Muscle of arm (tissue), 12 donors: ENCODE measurements around the gene ZNF490. TPM values are rescaled to one million over a fixed set of nuclear protein-coding genes. Genes with fewer than 3 reads are reported as not detected.

Experiments used
- DNase-seq: peaks from one replicate; pipeline ENCODE4 v3.0.0-alpha.2; 2013
- polyA plus RNA-seq, 12 donors: library from polyadenylated mRNA; unstranded; fragments of 120-200 nt; gene quantifications; one replicate each; pipeline ENCODE4 v1.2.1, GENCODE V29; 2013; ENCODE audit not compliant: insufficient read length in 12 of 12

ZNF490 gene
- polyA plus RNA-seq, 12 donors: 2.1 to 4.9 (median 3.2) TPM; not detected in 1

DNA sequence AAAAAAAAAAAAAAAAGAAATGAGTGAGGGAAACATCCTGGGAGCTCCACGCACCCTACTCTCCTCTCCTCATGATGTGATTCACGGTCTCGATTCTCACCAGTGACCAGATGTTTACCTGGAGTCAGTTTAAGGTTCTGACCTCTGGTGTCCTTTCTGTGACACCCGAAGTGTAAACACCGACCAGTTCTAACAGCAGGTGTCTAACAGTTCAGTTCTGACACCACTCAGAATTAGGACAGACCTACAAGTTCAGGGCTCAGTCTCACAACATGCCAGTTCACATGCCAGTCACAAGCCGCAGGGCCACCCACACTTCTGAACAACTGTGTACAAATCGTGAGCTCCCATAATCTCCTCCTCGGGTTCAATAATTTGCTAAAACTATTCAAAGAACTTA is 65.3 kb downstream of the ZNF490 start:
- DNase-seq: no peak

DNA sequence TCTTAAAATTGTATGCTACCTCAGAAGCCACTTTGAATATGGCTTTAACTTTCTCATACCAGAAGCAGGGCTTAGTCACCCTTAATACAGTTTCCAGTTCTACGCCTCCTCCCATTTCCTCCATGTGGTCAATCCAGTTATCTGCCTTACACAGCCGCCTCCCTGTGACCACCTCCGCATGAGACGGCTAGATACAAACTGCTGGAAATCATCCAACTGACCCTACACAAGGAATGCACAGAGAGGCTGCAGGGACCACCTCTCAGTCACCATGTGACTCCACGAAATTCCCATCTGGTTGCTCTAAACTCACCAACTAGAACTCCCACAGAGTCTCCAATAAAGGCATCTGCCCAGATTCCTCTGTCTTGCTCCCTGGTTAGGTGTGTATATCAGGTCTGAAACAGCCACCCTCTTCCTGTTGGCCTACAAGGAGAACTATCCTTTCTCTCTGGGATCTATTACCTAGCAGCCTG is 66.2 kb downstream of the ZNF490 start:
- no peak for DNase-seq

DNA sequence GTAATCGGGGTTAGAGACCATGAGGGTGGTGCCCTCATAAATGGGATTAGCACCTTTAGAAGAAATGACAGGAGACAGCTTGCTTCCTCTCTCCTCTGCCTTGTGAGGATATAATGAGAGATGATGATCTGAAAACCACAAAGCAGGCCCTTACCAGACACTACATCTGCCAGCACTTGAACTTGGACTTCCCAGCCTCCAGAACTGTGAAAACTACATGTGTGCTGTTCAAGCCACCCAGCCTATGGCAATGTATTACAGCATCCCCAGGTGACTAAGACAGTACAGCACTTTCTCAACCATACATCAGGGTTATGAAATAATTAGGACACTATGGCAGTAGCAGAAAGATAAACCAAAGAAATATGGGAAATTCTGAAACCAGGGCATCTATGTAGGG is 66.8 kb downstream of the ZNF490 start:
- no peak for DNase-seq

Other genes with a start within 250 kb of the ZNF490 start
- 1 to 10 TPM in 10 of 12 donors, not detected in 2; 1.6 to 3.6 (median 2.7) TPM for gene ZNF442, start 245.1 kb downstream of the ZNF490 start, polyA plus RNA-seq
- gene ZNF799, start 209.5 kb downstream of the ZNF490 start, polyA plus RNA-seq: 1 to 10 TPM in 10 of 12 donors, not detected in 2; 3.0 to 6.5 (median 4.4) TPM
- gene ZNF443, start 169.8 kb downstream of the ZNF490 start, polyA plus RNA-seq: 1 to 10 TPM in 11 of 12 donors, not detected in 1; 2.9 to 5.5 (median 4.1) TPM
- gene ZNF709, start 126.0 kb downstream of the ZNF490 start, polyA plus RNA-seq: 1 to 10 TPM in 10 of 12 donors, not detected in 2; 2.3 to 4.8 (median 3.3) TPM
- 1 to 10 TPM in 11 of 12 donors, not detected in 1; 4.2 to 7.1 (median 5.8) TPM for gene ZNF564, start 59.3 kb downstream of the ZNF490 start, polyA plus RNA-seq
- gene ZNF791, start 107 bp upstream of the ZNF490 start, polyA plus RNA-seq: 10 to 100 TPM; 11.9 to 92.2 (median 13.7) TPM
- 10 to 100 TPM in 11 of 12 donors, not detected in 1; 21.6 to 53.9 (median 26.4) TPM for gene MAN2B1, start 55.9 kb upstream of the ZNF490 start, polyA plus RNA-seq
- gene WDR83, start 56.0 kb upstream of the ZNF490 start, polyA plus RNA-seq: 10 to 100 TPM in 5 of 12 donors, 1 to 10 TPM in 6, not detected in 1; 6.7 to 16.7 (median 9.9) TPM
- gene DHPS, start 71.1 kb upstream of the ZNF490 start, polyA plus RNA-seq: 10 to 100 TPM in 11 of 12 donors, not detected in 1; 51.6 to 79.8 (median 62.6) TPM
- under 1 TPM in 2 of 12 donors, not detected in 10; 0.46 to 0.98 TPM for gene GNG14, start 77.2 kb upstream of the ZNF490 start, polyA plus RNA-seq
- 1 to 10 TPM in 11 of 12 donors, not detected in 1; 2.4 to 6.3 (median 3.5) TPM for gene FBXW9, start 85.8 kb upstream of the ZNF490 start, polyA plus RNA-seq
- 10 to 100 TPM in 11 of 12 donors, not detected in 1; 37.4 to 93.0 (median 51.3) TPM for gene TNPO2, start 113.1 kb upstream of the ZNF490 start, polyA plus RNA-seq
- gene TRIR, start 123.9 kb upstream of the ZNF490 start, polyA plus RNA-seq: 100 to 1,000 TPM in 11 of 12 donors, not detected in 1; 130 to 438 (median 158) TPM
- 10 to 100 TPM in 11 of 12 donors, not detected in 1; 36.1 to 51.0 (median 40.6) TPM for gene GET3, start 126.7 kb upstream of the ZNF490 start, polyA plus RNA-seq
- gene BEST2, start 141.0 kb upstream of the ZNF490 start, polyA plus RNA-seq: under 1 TPM in 4 of 12 donors, not detected in 8; 0.08 to 0.14 (median 0.11) TPM
- gene HOOK2, start 164.7 kb upstream of the ZNF490 start, polyA plus RNA-seq: 10 to 100 TPM in 11 of 12 donors, not detected in 1; 12.4 to 78.3 (median 24.2) TPM
- gene JUNB, start 180.7 kb upstream of the ZNF490 start, polyA plus RNA-seq: 100 to 1,000 TPM in 2 of 12 donors, 10 to 100 TPM in 9, not detected in 1; 18.0 to 187 (median 38.3) TPM
- gene PRDX2, start 191.0 kb upstream of the ZNF490 start, polyA plus RNA-seq: 100 to 1,000 TPM in 11 of 12 donors, not detected in 1; 124 to 185 (median 148) TPM
- gene THSD8, start 191.3 kb upstream of the ZNF490 start, polyA plus RNA-seq: 1 to 10 TPM in 10 of 12 donors, not detected in 2; 1.4 to 7.1 (median 4.2) TPM
- 10 to 100 TPM in 10 of 12 donors, not detected in 2; 13.3 to 25.6 (median 17.6) TPM for gene RNASEH2A, start 195.8 kb upstream of the ZNF490 start, polyA plus RNA-seq
- gene RTBDN, start 223.8 kb upstream of the ZNF490 start, polyA plus RNA-seq: under 1 TPM in 1 of 12 donors, not detected in 11; 0.16 TPM
- 10 to 100 TPM in 1 of 12 donors, under 1 TPM in 10, not detected in 1; 0.16 to 12.0 (median 0.62) TPM for gene MAST1, start 227.7 kb upstream of the ZNF490 start, polyA plus RNA-seq